HepG2 (cell line): ENCODE data around the gene FAM163B. TPM values are rescaled to one million over a fixed set of nuclear protein-coding genes. Genes with fewer than 3 reads are reported as not detected.

Experiments used
- ATAC-seq: fragments of 200-7000 bp; cut with Tn5 transposase; 3 replicates; pipeline ENCODE4 v1.9.1; 2020; ENCODE audit warnings: mild to moderate bottlenecking, moderate library complexity
- BruUV-seq: library from RNA; stranded (reverse); fragments of 400-500 nt; replicated peaks from 2 replicates; lab custom pipeline; 2021; lab: Mats Ljungman, UMichigan
- CTCF ChIA-PET: fragments of 300-600 bp; formaldehyde crosslinking; extraction: SDS; loops from one replicate; lab custom pipeline; 2021; ENCODE audit warnings: low total read pairs, inconsistent platforms, low intra/inter-chr PET ratio; lab: Yijun Ruan, JAX
- POLR2A ChIA-PET: fragments of 350-600 bp; sonication (Branson Sonifier 250); formaldehyde crosslinking; loops from one replicate; lab custom pipeline; 2020; ENCODE audit warnings: antibody characterized with exemption, inconsistent platforms; lab: Yijun Ruan, JAX
- DNase-seq: peaks from one replicate; pipeline ENCODE4 v3.0.0-alpha.2; 2015; ENCODE audit warnings: low spot score
- FAIRE-seq: peaks from 3 replicates; lab custom pipeline; 2011; peaks lifted over from hg19 to GRCh38; lab: Jason Lieb, UNC
- H2AFZ ChIP-seq: one replicate; pipeline ENCODE4 v1.6.1; 2011; ENCODE audit warnings: low read length, inconsistent platforms
- H3K27ac ChIP-seq: fragments of 300-600 bp; 3 replicates; pipeline ENCODE4 v1.8.0; 2011; ENCODE audit warnings: mixed run types, mild to moderate bottlenecking, mixed read lengths, low read length, inconsistent platforms; ENCODE audit not compliant: insufficient read depth; ENCODE audit errors: extremely low read length
- H3K27me3 ChIP-seq, 2 experiments: fragments of 200-600 bp in 1 of 2; 2 replicates in 1 of 2; 3 replicates in 1 of 2; pipeline versions ENCODE4 v1.6.0 to v1.8.0; 2011; ENCODE audit warnings: low read length in 2 of 2, mild to moderate bottlenecking in 2 of 2, moderate library complexity in 2 of 2, inconsistent platforms in 1 of 2; ENCODE audit not compliant: insufficient read depth in 2 of 2, control insufficient read depth in 1 of 2
- H3K36me3 ChIP-seq, 2 experiments: fragments of 200-600 bp in 1 of 2; replicated peaks in 1 of 2; 2 replicates in 1 of 2; 3 replicates in 1 of 2; pipeline versions ENCODE4 v1.5.1 to v1.8.0; 2011; ENCODE audit warnings: low read length in 2 of 2, inconsistent platforms in 1 of 2; ENCODE audit not compliant: insufficient read depth in 2 of 2, control insufficient read depth in 1 of 2
- H3K4me1 ChIP-seq: 2 replicates; pipeline ENCODE4 v1.5.1; 2012; ENCODE audit warnings: low read length, inconsistent platforms; ENCODE audit not compliant: insufficient read depth
- H3K4me2 ChIP-seq: 2 replicates; pipeline ENCODE4 v1.6.0; 2011; ENCODE audit warnings: low read depth, low read length, inconsistent platforms
- H3K4me3 ChIP-seq, 3 experiments: fragments of 200-600 bp in 1 of 3; sonication (generic), shearing (Covaris generic) in 1 of 3; replicated peaks in 1 of 3; 2 replicates each; pipeline ENCODE4 v1.5.1; 2011 to 2016; ENCODE audit warnings: low read length in 3 of 3, inconsistent platforms in 2 of 3, low read depth in 2 of 3, mild to moderate bottlenecking in 2 of 3, control low read depth in 1 of 3, mixed read lengths in 1 of 3; ENCODE audit not compliant: insufficient read depth in 1 of 3
- H3K79me2 ChIP-seq: one replicate; pipeline ENCODE4 v1.6.1; 2011; ENCODE audit warnings: low read length, inconsistent platforms; ENCODE audit not compliant: insufficient read depth
- H3K9ac ChIP-seq: 2 replicates; pipeline ENCODE4 v1.6.0; 2011; ENCODE audit warnings: mild to moderate bottlenecking, low read depth, low read length, inconsistent platforms; ENCODE audit not compliant: insufficient read depth
- H3K9me3 ChIP-seq: 2 replicates; pipeline ENCODE4 v1.5.1; 2012; ENCODE audit warnings: mild to moderate bottlenecking, low read length
- H4K20me1 ChIP-seq: 2 replicates; pipeline ENCODE4 v1.6.0; 2011; ENCODE audit warnings: inconsistent platforms, mild to moderate bottlenecking, low read length, moderate library complexity; ENCODE audit not compliant: insufficient read depth
- ERF ChIP-seq: IDR thresholded peaks from 2 replicates; pipeline ENCODE4 v1.6.1; 2018; ENCODE audit warnings: missing biosample characterization, missing genetic modification reagents
- FOSL2 ChIP-seq: sonication (generic); formaldehyde crosslinking; IDR thresholded peaks from 2 replicates; pipeline ENCODE4 v1.4.0; 2020; ENCODE audit warnings: missing genetic modification reagents
- RBM39 ChIP-seq: fragments of 200-400 bp; formaldehyde crosslinking; IDR thresholded peaks from one replicate; pipeline ENCODE4 v1.6.1; 2018; ENCODE audit warnings: antibody characterized with exemption, mild to moderate bottlenecking, low read depth, low read length; ENCODE audit not compliant: poor library complexity, severe bottlenecking
- RXRB ChIP-seq: IDR thresholded peaks from 2 replicates; pipeline ENCODE4 v1.6.1; 2016; ENCODE audit warnings: borderline replicate concordance, missing genetic modification reagents, missing compliant biosample characterization
- SOX6 ChIP-seq, 2 experiments: fragments of 450-650 bp in 1 of 2; sonication (generic) in 1 of 2; formaldehyde crosslinking in 1 of 2; IDR thresholded peaks; 2 replicates each; pipeline versions ENCODE4 v1.4.0 to v1.6.1; 2017 to 2020; ENCODE audit warnings: antibody characterized with exemption in 1 of 2, mild to moderate bottlenecking in 1 of 2, missing genetic modification reagents in 1 of 2
- TBX2 ChIP-seq: sonication (generic); formaldehyde crosslinking; IDR thresholded peaks from 2 replicates; pipeline ENCODE4 v1.5.0; 2020; ENCODE audit warnings: missing genetic modification reagents, mild to moderate bottlenecking, borderline replicate concordance
- XRCC5 ChIP-seq: fragments of 200-400 bp; formaldehyde crosslinking; optimal IDR thresholded peaks from 2 replicates; pipeline ENCODE3; 2017; ENCODE audit warnings: mild to moderate bottlenecking, low read length
- ZKSCAN5 ChIP-seq: sonication (generic); formaldehyde crosslinking; IDR thresholded peaks from 2 replicates; pipeline ENCODE4 v1.5.1; 2020; ENCODE audit warnings: mild to moderate bottlenecking, missing genetic modification reagents
- ZNF841 ChIP-seq: sonication (generic); formaldehyde crosslinking; IDR thresholded peaks from 2 replicates; pipeline ENCODE4 v1.8.1; 2023; ENCODE audit warnings: missing genetic modification reagents, borderline replicate concordance
- whole genome bisulfite sequencing: methylation state at CpG from one replicate; pipeline ENCODE4 v1.1.6; 2017; ENCODE audit warnings: low lambda C conversion rate; 5-methylcytosine and 5-hydroxymethylcytosine counted together
- in situ Hi-C: cut with HindIII; loops from 2 replicates; pipeline ENCODE4 v1.10.0; 2017; ENCODE audit warnings: low pct_unique_long_range_greater_than_20kb; ENCODE audit not compliant: extremely low pct_ligation_motif_present
- intact Hi-C: fragments of 100-400 bp; cut with micrococcal nuclease; formaldehyde crosslinking; loops from one replicate; pipeline ENCODE4 v1.10.0; 2022; ENCODE audit not compliant: unreplicated experiment
- polyA plus RNA-seq, 8 experiments: library from polyadenylated mRNA; depleted of rRNA in 3 of 8; stranded (reverse) in 7 of 8; unstranded in 1 of 8; fragments of >200 nt; fragmentation: Illumina TruSeq in 4 of 8; extraction: Trizol in 4 of 8; gene quantifications; 2 replicates each; pipeline versions ENCODE4 v1.2.1 to v1.2.3, GENCODE V29; 2011 to 2016; ENCODE audit warnings: low read depth in 4 of 8, missing spikeins in 1 of 8, mixed read lengths in 1 of 8; ENCODE audit not compliant: insufficient read depth in 1 of 8
- total RNA-seq, 5 experiments: library from RNA; depleted of rRNA; stranded (reverse); fragments of >200 nt; fragmentation: Illumina TruSeq; extraction: Trizol; gene quantifications; 2 replicates each; pipeline ENCODE4 v1.2.3, GENCODE V29; 2016; ENCODE audit warnings: low read depth in 1 of 5
- TF ChIP-seq, protein P1 (sequence below): fragments of 450-650 bp; IDR thresholded peaks from 2 replicates; pipeline ENCODE4 v1.6.1; 2016
- TF ChIP-seq, protein P2 (sequence below): sonication (generic); formaldehyde crosslinking; IDR thresholded peaks from 2 replicates; pipeline ENCODE4 v1.9.0; 2021; ENCODE audit warnings: missing genetic modification reagents, borderline replicate concordance
- TF ChIP-seq, protein P3 (sequence below): sonication (generic); formaldehyde crosslinking; IDR thresholded peaks from 2 replicates; pipeline ENCODE4 v1.4.0; 2020; ENCODE audit warnings: missing genetic modification reagents, borderline replicate concordance

FAM163B gene
- total and polyA plus RNA-seq, 2 of the 13 experiments (the other 11 are each of a cell fraction or from before 2014, with no cell fraction given), result not detected

DNA sequence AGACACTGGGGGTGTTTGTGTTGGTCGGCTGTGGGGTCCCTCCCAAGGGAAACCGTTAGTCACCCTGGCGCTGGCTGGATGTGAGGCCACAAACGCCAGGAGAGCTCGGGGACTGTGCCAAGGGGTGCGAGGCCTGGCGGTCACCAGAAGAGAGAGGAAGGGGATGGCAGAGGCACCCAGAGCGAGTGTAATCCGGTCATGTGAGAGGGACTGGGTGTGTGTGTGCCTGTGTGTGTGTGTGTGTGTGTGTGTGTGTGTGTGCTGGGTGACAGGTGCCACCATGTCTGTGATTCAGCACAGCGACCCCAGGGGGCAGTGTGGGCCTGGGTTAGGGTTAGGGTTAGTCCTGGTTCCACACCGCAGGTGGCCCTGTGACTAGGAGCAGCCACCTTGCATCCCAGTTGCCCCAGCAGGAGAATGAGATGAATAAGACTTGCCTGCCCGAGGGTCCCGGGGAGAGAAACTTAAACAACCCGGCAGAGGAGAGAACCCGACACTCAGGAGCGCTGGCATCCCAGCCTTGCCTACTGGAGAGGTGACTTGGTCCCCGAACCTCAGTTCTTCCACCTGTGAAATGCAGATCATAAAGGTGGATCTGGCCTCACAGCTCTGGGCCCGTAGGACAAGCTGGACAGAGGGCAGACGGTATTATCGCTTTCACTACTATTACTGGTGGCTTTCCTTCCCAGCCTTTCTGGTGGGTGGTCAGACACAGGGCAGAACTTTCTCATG, 76.1 kb downstream of the FAM163B start (continued):
- TF ChIP-seq ERF (CRISPR knock-in tag), result no peak
- peak; percentile 31; the same call in 1 of the 2 replicates for TF ChIP-seq FOSL2 (CRISPR knock-in tag)
- TF ChIP-seq ZKSCAN5 (CRISPR knock-in tag), result no peak
- TF ChIP-seq RBM39, result peak; percentile 59
- peak; percentile 55 for TF ChIP-seq XRCC5
- 0 out of 2 replicates have a peak, but pooled peaks have one; percentile 60 for TF ChIP-seq ZNF841 (CRISPR knock-in tag)
- TF ChIP-seq, protein P1, sequence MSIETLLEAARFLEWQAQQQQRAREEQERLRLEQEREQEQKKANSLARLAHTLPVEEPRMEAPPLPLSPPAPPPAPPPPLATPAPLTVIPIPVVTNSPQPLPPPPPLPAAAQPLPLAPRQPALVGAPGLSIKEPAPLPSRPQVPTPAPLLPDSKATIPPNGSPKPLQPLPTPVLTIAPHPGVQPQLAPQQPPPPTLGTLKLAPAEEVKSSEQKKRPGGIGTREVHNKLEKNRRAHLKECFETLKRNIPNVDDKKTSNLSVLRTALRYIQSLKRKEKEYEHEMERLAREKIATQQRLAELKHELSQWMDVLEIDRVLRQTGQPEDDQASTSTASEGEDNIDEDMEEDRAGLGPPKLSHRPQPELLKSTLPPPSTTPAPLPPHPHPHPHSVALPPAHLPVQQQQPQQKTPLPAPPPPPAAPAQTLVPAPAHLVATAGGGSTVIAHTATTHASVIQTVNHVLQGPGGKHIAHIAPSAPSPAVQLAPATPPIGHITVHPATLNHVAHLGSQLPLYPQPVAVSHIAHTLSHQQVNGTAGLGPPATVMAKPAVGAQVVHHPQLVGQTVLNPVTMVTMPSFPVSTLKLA, result 0 out of 2 replicates have a peak, but pooled peaks have one; percentile 4
- TF ChIP-seq TBX2 (CRISPR knock-in tag), result peak; percentile 33; the same call in 1 of the 2 replicates
- TF ChIP-seq SOX6 (IDR thresholded peaks at IDR 0.05), result no peak
- peak; percentile 63 for TF ChIP-seq SOX6 (CRISPR knock-in tag; IDR thresholded peaks at IDR 0.05)

DNA sequence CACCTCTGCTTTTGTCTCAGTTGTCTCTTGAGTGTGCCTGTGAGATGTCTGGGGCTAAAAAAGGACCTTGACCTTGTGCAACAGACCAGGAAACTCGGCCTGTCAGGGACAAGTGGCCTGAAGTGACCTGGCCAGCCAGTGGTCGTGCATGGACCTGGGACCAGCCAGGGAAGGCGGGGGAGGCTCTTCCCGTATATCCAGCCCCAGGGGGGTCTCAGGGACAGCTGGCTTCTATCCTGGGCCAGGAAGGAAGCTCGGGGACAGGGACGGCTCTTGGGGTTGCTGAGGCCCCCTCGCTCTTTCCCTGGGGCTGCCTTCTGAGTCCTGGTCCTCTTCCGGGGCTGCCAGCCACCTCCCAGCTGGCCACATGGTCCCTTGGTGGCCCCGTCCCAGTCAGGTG, 77.9 kb downstream of the FAM163B start:
- TF ChIP-seq, protein P2, sequence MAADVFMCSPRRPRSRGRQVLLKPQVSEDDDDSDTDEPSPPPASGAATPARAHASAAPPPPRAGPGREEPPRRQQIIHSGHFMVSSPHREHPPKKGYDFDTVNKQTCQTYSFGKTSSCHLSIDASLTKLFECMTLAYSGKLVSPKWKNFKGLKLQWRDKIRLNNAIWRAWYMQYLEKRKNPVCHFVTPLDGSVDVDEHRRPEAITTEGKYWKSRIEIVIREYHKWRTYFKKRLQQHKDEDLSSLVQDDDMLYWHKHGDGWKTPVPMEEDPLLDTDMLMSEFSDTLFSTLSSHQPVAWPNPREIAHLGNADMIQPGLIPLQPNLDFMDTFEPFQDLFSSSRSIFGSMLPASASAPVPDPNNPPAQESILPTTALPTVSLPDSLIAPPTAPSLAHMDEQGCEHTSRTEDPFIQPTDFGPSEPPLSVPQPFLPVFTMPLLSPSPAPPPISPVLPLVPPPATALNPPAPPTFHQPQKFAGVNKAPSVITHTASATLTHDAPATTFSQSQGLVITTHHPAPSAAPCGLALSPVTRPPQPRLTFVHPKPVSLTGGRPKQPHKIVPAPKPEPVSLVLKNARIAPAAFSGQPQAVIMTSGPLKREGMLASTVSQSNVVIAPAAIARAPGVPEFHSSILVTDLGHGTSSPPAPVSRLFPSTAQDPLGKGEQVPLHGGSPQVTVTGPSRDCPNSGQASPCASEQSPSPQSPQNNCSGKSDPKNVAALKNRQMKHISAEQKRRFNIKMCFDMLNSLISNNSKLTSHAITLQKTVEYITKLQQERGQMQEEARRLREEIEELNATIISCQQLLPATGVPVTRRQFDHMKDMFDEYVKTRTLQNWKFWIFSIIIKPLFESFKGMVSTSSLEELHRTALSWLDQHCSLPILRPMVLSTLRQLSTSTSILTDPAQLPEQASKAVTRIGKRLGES (CRISPR knock-in tag), result no peak
- TF ChIP-seq, protein P3, sequence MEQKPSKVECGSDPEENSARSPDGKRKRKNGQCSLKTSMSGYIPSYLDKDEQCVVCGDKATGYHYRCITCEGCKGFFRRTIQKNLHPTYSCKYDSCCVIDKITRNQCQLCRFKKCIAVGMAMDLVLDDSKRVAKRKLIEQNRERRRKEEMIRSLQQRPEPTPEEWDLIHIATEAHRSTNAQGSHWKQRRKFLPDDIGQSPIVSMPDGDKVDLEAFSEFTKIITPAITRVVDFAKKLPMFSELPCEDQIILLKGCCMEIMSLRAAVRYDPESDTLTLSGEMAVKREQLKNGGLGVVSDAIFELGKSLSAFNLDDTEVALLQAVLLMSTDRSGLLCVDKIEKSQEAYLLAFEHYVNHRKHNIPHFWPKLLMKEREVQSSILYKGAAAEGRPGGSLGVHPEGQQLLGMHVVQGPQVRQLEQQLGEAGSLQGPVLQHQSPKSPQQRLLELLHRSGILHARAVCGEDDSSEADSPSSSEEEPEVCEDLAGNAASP, result peak; percentile 26; the same call in 1 of the 2 replicates
- TF ChIP-seq RXRB (CRISPR knock-in tag), result peak; percentile 28; the same call in 1 of the 2 replicates
- TF ChIP-seq, all 625 proteins: peak for 2
- H3K4me3 ChIP-seq, result no peak overlapping the region
- no peaks in the 10 kb centered on the region for H3K79me2 ChIP-seq
- WGBS, result 17% methylated on average over 8 of the region's 9 CpGs
- H3K27me3 ChIP-seq, result peaks cover 23 to 60% of the 10 kb centered on the region in 2 experiments; a peak in 4 of 5 replicates
- BruUV-seq, result no TSS peak
- H3K36me3 ChIP-seq, result no peaks in the 10 kb centered on the region
- no peaks in the 10 kb centered on the region for H3K9me3 ChIP-seq
- DNase-seq (no peak), ATAC-seq (no peak), FAIRE-seq (no peak)
- in situ Hi-C loops (loop anchor here (25.0 kb wide), 1 partner anchor 206 kb away; the partner anchor contains the start of gene SARDH), intact Hi-C loops (no loop called here)
- no peak overlapping the region for H3K27ac ChIP-seq
- 0 out of 2 replicates have a peak, but pooled peaks cover 2% of the 10 kb centered on the region for H4K20me1 ChIP-seq
- no peak overlapping the region for H3K4me2 ChIP-seq
- POLR2A ChIA-PET, result interaction anchor here (1.3 kb wide), 1 partner anchor 195 kb away, joined by 3 read pairs; no protein-coding TSS in a partner anchor
- no peak overlapping the region for H2AFZ ChIP-seq
- CTCF ChIA-PET, result no interaction called here
- H3K4me1 ChIP-seq, result peaks cover 52% of the 10 kb centered on the region
- H3K9ac ChIP-seq, result no peak overlapping the region
